ENCODE data around the gene SMYD3. TPM values are rescaled to one million over a fixed set of nuclear protein-coding genes. Genes with fewer than 3 reads are reported as not detected.

Gene SMYD3
- total and polyA plus RNA-seq, 2 of the 4 experiments (the other 2 are of a cell fraction): 26.5 to 37.6 TPM

GRCh38 chr1:246152986-246153431 lies 354.1 kb downstream of the SMYD3 start:
- in situ Hi-C loops (cut with MboI; ENCODE audit: low sequenced_read_pairs) (no loop called here), intact Hi-C loops (cut with micrococcal nuclease) (no loop called here), dilution Hi-C loops (cut with HindIII; ENCODE audit: low sequenced_read_pairs, unreplicated experiment) (no loop called here)
- Histone ChIP-seq H2BK5ac (ENCODE audit: low read depth, low read length, poor library complexity, severe bottlenecking) (no peak overlapping the region), H2BK15ac (ENCODE audit: low read depth, low read length) (peak overlapping the region; percentile 57; the same call in 1 of the 3 replicates), H3K9me3 (ENCODE audit: control insufficient read depth, insufficient read depth, low read length) (no peaks in the 10 kb centered on the region), H3K36me3 (ENCODE audit: control insufficient read depth, insufficient read depth, low read length) (no peaks in the 10 kb centered on the region; the same call in 1 of the 2 replicates), H3K56ac (ENCODE audit: extremely low read depth, insufficient read depth, low read length) (no peak overlapping the region), H3K4ac (ENCODE audit: low read depth, low read length) (no peak overlapping the region), H3K4me1 (ENCODE audit: control insufficient read depth, insufficient read depth, low read length) (0 out of 2 replicates have a peak, but pooled peaks cover 3% of the 10 kb centered on the region), H3K23ac (ENCODE audit: low read depth, low read length) (no peak overlapping the region), H3K9me1 (ENCODE audit: insufficient read depth, low read length) (peaks cover 8% of the 10 kb centered on the region), H3K27ac (ENCODE audit: insufficient read depth, low read length) (no peak overlapping the region), H4K8ac (ENCODE audit: low read depth in 2 of 2, low read length in 2 of 2) (no peak overlapping the region), H4K20me1 (ENCODE audit: insufficient read depth, low read length) (no peaks in the 10 kb centered on the region), H3K9ac (ENCODE audit: low read depth, low read length) (no peak overlapping the region), H2AFZ (replicated peaks; ENCODE audit: low read length, poor library complexity) (no peak overlapping the region), H4K5ac (ENCODE audit: low read depth, low read length) (no peak overlapping the region), H3K79me1 (ENCODE audit: low read depth in 1 of 2, low read length in 2 of 2) (0 out of 4 replicates have a peak, but pooled peaks cover 0 to 4% of the 10 kb centered on the region in 2 experiments), H2AK5ac (ENCODE audit: low read depth, low read length) (no peak overlapping the region), H2AK9ac (replicated peaks; ENCODE audit: low read depth, low read length, poor library complexity) (no peak overlapping the region), H3K4me3 (ENCODE audit: insufficient read depth, low read depth, low read length) (no peak overlapping the region), H3K18ac (ENCODE audit: low read depth, low read length) (no peak overlapping the region), H2BK120ac (ENCODE audit: low read depth, low read length) (no peak overlapping the region), H2BK20ac (ENCODE audit: low read depth, low read length) (no peak overlapping the region), H3K27me3 (ENCODE audit: control insufficient read depth, insufficient read depth, low read length) (no peaks in the 10 kb centered on the region), H3K14ac (replicated peaks; ENCODE audit: low read depth, low read length) (0 out of 2 replicates have a peak overlapping the region, but pooled peaks have one; percentile 3), H4K91ac (ENCODE audit: insufficient read depth, low read depth, low read length) (no peak overlapping the region), H3K4me2 (ENCODE audit: low read depth, low read length) (no peak overlapping the region)
- WGBS, 2 experiments (ENCODE audit: extremely low coverage in 2 of 2, insufficient read length in 1 of 2): 100% methylated on average over 3 of the region's 3 CpGs; no CpG with 5 or more reads in 1 of the 2 experiments
- no peak for DNase-seq
- no peak for ATAC-seq (ENCODE audit: low read depth)
- POLR2A ChIA-PET (ENCODE audit: unreplicated experiment): no interaction called here
- no TSS peak for BruUV-seq (replicated peaks)
- TF ChIP-seq CTCF (conservative IDR thresholded peaks at IDR 0.05; ENCODE audit: low read depth, low read length) (no peak), BHLHE40 (IDR thresholded peaks at IDR 0.05; ENCODE audit: low read depth, low read length) (no peak), MXI1 (IDR thresholded peaks at IDR 0.05; ENCODE audit: borderline replicate concordance, low read depth, low read length) (no peak), NFE2L2 (IDR thresholded peaks at IDR 0.05; ENCODE audit: low read depth, low read length) (no peak), CEBPB (IDR thresholded peaks at IDR 0.05; ENCODE audit: low read depth, low read length) (no peak), FOS (IDR thresholded peaks at IDR 0.05; ENCODE audit: low read depth, low read length) (no peak), RAD21 (IDR thresholded peaks at IDR 0.05; ENCODE audit: low read length) (no peak), USF2 (IDR thresholded peaks at IDR 0.05; ENCODE audit: low read depth, low read length) (no peak), RFX5 (IDR thresholded peaks at IDR 0.05; ENCODE audit: low read depth, low read length) (no peak)
- CTCF ChIA-PET: no interaction called here
